Left lobe of liver (tissue), 2 donors: ENCODE data around the gene RAI1. TPM values are rescaled to one million over a fixed set of nuclear protein-coding genes. Genes with fewer than 3 reads are reported as not detected.

Experiments used
- ATAC-seq: fragments of 200-7000 bp; cut with Tn5 transposase; one replicate; pipeline ENCODE4 v1.9.1; 2020; ENCODE audit warnings: mild to moderate bottlenecking, moderate library complexity
- DNase-seq: peaks from one replicate; pipeline ENCODE4 v3.0.0-alpha.2; 2020; ENCODE audit warnings: low spot score
- total RNA-seq: library from RNA; stranded (reverse); gene quantifications from one replicate; pipeline ENCODE4 v1.2.1, GENCODE V29; 2021
- donor health status: DM: no; HTN: no; CAD: no; lungs with moderate emphysema.
- donor health status: DM: no; HTN: yes; CAD: no.

Gene RAI1
- total RNA-seq, 1 donor from 2014 or later: 7.8 TPM

DNA sequence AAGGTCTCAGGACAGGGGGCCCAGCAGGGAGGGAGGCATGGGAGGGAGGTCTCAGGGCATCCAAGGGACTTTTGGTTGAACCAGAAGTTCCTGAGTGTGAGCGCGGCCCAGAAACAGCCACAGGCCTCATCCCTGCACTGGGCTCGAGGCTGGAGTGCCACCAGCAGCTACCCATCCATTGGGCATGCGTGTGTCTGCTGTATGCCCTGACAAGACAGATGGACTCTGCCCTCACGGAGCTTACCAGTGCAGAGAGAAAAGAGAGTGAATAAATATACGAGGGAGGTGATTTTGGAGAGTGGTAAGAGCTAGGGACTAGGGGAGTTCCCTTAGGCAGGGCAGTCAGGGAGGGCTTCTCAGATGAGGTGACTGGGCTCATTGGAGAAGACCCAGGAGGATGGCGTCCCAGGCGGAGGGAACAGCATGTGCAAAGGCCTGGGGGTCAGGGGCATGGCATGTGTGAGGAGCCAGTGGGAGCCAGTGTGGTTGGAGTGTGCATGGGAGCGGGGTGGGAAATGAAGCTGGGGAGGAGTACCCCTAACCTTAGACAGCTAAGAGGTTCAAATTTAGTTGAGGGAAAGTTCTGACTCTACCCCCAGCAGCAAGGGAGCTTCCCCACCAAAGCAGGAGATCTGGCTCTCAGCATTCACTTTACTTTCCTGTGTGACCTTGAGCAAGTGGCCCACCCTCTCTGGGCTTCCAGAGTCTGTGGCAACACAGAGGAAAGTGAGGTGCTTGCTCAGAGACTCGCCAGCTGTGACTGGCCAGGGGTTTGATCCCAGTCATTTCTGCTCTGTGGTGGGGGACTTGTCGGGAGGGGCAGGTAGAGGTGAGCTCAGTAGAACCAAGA, 80.9 kb downstream of the RAI1 start:
- ATAC-seq (peak; percentile 88), DNase-seq (peak; percentile 68)

GRCh38 chr17:17762744-17763105, 81.5 kb downstream of the RAI1 start:
- ATAC-seq: no peak
- no peak for DNase-seq

- ATAC-seq (no peak), DNase-seq (no peak)
Observed at GRCh38 chr17:17763136-17763535, 81.9 kb downstream of the RAI1 start.

GRCh38 chr17:17763734-17764133, 82.5 kb downstream of the RAI1 start:
- ATAC-seq (no peak), DNase-seq (no peak)

- no peak for ATAC-seq
- DNase-seq: no peak
Observed at GRCh38 chr17:17765359-17766076, 84.3 kb downstream of the RAI1 start.

GRCh38 chr17:17766077-17766743, 85.0 kb downstream of the RAI1 start:
- no peak for ATAC-seq
- DNase-seq: no peak

DNA sequence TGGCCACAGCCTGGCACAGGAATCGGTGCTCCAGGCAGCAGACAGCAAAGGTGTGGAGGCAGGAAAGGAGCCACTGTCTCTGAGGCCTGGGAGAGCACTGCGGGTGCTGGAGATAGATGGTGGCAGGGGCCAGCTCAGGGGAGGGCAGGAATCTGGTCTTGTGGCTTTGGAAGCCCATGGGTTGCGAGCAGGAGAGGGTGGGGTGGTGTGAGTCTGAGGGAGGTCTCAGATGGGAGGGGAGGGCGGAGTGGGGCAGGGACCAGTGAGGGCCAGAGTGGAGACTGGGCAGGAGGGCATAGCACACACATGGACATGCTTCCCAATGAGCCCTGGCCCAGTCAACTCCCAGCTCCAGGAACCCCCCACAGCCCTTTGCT, 85.5 kb downstream of the RAI1 start:
- DNase-seq (no peak), ATAC-seq (no peak)

DNA sequence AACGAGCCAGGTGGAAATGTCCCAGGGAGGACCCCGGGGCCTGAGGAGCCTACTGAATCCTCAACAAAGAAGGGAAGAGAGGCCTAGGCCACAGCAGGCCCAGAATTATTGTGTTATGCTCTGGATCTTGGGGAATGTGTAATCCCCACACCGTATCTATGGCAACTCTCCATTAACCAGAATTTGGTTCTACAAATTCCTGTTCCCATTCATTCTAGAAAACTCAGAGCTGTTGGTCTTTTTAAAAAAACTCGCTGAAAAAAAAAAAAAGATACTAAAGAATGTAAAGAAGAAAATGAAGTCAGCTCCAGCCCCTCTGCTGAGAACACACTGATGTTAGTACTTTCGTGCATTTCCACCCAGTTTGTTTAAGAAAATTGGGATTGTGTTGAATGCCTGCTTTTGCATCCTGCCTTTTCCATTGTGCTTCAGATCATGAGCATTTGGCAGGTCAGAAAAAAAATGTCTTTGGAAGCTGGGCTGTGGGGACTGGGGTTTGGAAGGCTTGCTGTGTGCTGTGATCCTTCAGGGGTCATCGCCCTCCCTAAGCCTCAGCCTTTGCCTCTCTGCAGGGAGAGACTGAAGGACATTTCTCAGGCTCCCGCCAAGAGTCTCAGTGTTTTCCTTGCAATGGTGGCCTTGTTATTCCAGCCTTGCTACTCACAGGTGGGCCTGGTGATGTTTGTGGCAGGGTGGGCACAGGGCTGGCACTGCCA, 86.1 kb downstream of the RAI1 start:
- ATAC-seq (peak; percentile 15), DNase-seq (no peak)

- ATAC-seq: no peak
- no peak for DNase-seq
Observed at GRCh38 chr17:17767887-17768418, 86.7 kb downstream of the RAI1 start.

DNA sequence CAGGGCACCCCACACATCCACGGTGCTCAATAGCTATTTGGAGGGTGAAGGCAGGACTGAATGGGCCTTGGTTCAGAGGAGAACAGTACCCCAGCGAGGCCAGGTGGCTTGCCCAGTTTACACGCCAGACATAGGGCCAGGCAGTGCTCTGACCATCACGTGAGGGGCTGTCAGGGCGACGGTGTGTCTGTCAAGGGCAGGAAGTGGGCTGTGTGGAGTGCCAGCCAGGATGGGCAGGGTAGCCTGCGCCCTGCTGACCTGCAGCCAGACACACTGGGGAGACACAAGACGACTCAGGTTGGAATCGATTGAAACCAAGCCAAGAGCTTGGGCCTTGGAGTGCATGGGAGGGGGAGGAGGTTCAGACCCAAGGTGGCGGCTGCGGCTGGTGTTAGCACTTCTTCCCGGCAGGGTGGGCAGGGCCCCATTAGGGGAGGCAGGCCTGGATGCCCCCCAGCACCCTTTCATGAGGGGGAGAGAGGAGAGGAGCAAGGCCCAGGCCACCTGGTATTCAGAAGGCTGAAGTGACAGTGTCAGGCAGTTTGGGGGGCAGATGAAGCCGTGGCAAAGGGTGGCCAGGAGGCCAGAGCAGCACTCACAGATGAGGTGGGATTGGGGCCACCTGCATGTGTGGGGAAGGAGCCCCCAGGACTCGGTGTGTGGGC, 87.3 kb downstream of the RAI1 start:
- ATAC-seq: no peak
- DNase-seq: no peak

DNA sequence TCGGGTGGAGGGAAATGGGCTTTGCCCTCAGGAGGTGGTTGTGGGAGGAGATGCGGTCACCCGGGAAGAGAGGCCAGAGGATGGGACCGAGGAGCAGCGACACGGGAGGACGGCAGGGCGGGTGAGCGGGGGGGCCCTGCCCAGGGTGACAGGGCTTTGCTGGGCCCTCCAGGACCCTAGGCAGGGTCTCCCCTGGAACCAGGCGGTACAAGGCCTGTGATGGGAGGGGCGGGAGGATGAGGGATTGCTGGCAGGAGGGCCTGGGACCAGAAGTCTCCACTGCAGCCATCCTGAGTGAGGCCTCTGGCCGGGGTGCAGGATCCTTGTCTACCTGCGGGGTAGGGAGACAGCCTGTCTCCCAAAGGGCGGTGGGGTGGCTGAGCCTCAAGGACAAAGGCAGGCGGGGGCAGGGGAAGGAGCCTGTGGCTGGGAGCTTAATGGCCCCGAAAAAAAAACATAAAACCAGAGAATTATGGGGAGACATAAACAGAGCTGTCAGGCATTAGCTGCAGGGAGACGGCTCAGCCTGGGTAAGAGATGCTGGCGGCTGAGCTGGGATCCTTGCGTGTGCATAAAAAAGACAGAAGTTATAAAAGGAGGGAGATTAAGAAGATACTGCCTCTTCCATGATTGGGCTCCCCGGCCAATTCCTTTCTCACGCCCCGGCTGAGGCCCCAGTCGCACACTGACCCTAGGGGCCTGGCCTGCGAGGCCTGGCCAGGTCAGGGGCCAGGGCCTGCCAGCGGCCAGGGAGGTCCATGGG, 88.8 kb downstream of the RAI1 start:
- no peak for DNase-seq
- ATAC-seq: no peak

GRCh38 chr17:17770632-17771044, 89.4 kb downstream of the RAI1 start:
- DNase-seq (no peak), ATAC-seq (no peak)

DNA sequence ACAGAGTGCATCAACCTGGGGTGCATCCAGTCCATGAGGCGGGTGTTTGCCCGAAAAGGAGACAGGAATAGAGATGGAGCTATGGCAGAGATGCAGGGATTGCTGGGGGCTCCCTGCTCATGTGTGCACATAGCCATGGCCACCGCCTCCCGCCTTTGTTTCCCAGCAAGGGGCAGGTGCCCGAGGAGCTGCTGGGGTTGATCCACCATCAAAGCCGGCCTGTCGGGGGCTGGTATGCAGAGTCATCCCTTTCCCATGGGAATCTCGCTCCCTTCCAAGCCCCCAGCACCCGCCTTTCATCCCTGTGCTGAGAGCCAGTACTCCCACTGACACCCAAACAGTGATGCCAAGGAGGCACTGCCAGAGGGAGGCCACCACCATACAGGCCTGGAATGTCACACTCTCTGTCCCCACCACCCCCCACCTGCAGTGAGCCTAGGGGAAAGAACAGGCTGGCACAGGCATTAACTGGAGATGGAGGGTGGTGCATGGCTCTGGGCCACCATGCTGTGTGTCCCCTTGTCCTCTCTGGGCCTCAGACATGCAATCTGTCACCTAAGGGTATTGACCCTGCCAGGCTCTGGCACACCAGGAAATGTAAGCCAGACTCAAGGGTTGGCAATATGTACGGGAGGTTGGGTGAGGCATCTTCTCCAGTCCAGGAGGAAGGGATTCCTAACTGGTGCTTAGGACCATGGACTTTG, 90.4 kb downstream of the RAI1 start:
- ATAC-seq (no peak), DNase-seq (no peak)

GRCh38 chr17:17772231-17772630, 91.0 kb downstream of the RAI1 start:
- DNase-seq (no peak), ATAC-seq (no peak)

DNA sequence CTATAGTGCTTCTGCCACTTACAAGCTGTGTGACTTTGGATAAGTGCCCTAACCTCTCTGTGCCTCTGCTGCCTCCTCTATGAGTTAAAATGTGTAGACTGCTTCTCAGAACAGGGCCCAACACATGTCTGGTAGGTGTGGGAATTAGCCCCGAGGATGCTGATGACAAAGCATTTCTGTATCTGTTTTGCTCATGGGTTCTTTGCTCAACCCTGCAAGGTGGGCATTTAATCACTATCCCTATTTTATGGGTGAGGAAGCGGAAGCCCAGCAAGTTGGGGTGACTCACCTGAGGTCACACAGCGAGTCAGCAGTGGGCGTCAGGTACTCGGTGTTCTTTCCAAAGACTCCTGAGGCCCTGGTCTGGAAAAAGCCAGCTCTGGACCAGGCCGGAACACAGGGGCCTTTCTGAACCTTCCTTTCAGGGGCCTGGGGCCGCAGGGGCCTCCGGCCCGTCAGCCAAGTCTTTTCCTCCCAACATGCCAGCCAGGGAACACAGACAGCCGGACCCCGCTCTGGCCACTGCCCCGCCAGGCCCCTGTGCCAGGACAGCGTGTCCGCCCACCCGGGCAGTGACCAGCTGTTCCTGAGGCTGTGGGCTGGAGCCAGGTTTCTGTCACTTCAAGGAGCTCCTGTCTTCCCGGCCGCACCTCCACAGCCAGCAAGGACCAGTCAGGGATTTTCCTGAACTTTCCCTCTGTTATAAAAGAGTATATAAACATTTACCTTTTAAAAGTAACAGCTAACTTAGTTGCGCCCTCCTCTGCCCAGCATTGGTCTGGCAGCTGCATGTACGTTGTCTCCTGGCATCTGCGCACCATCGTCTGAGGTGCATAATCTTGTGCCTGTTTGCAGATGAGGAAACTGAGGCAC, 93.0 kb downstream of the RAI1 start:
- DNase-seq (no peak), ATAC-seq (peak; percentile 51)

GRCh38 chr17:17776889-17777288, 95.6 kb downstream of the RAI1 start:
- no peak for DNase-seq
- ATAC-seq: no peak

- DNase-seq: no peak
Observed at GRCh38 chr17:17778308-17779014, 97.2 kb downstream of the RAI1 start.

More at GRCh38 chr17:17778308-17779014, 97.2 kb downstream of the RAI1 start:
- no peak for ATAC-seq
